Transverse colon (tissue), 4 donors: Measurements from ENCODE around the gene LRP1B. TPM values are rescaled to one million over a fixed set of nuclear protein-coding genes. Genes with fewer than 3 reads are reported as not detected.

ENCODE experiments used
- DNase-seq: peaks from one replicate; pipeline ENCODE4 v3.0.0-alpha.2; 2019
- H3K27ac ChIP-seq, 4 donors: fragments of 200-600 bp; sonication (generic); 2 replicates each; pipeline ENCODE4 v1.5.1; 2016 to 2018; ENCODE audit warnings: inconsistent platforms in 4 of 4
- H3K27me3 ChIP-seq: fragments of 200-600 bp; sonication (generic); 2 replicates; pipeline ENCODE4 v1.5.1; 2017; ENCODE audit warnings: inconsistent platforms
- H3K36me3 ChIP-seq, 4 donors: fragments of 200-600 bp; sonication (generic); 2 replicates each; pipeline ENCODE4 v1.5.1; 2017 to 2019; ENCODE audit warnings: inconsistent platforms in 4 of 4
- H3K4me1 ChIP-seq, 4 donors: fragments of 200-600 bp; sonication (generic); 2 replicates each; pipeline ENCODE4 v1.5.1; 2017 to 2020; ENCODE audit warnings: inconsistent platforms in 4 of 4
- H3K4me3 ChIP-seq, 4 donors: fragments of 200-600 bp; sonication (generic); 1 replicate in 1 of 4; 2 replicates in 3 of 4; pipeline versions ENCODE4 v1.5.1 to v1.6.1; 2017 to 2019; ENCODE audit warnings: inconsistent platforms in 4 of 4
- H3K9me3 ChIP-seq, 2 donors: fragments of 200-600 bp; sonication (generic); 2 replicates each; pipeline ENCODE4 v1.5.1; 2017 to 2019; ENCODE audit warnings: inconsistent platforms in 2 of 2
- EP300 ChIP-seq: sonication (generic); formaldehyde crosslinking; IDR thresholded peaks from one replicate; pipeline ENCODE4 v1.6.1; 2017; ENCODE audit warnings: antibody characterized with exemption, low read depth
- POLR2A ChIP-seq: fragments of 450-650 bp; IDR thresholded peaks from one replicate; pipeline ENCODE4 v1.6.1; 2016; ENCODE audit warnings: antibody characterized with exemption, mild to moderate bottlenecking, moderate library complexity
- POLR2AphosphoS5 ChIP-seq, 3 donors: sonication (generic); formaldehyde crosslinking; IDR thresholded peaks; one replicate each; pipeline ENCODE4 v1.6.1; 2016; ENCODE audit warnings: antibody characterized with exemption in 3 of 3
- WGBS, 2 donors: methylation state at CpG; one replicate each; pipeline ENCODE4 v1.1.5; 2018; ENCODE audit warnings: low coverage in 1 of 2; 5-methylcytosine and 5-hydroxymethylcytosine counted together
- in situ Hi-C, 4 donors: fragments of 200-750 bp; cut with MboI; loops; one replicate each; pipeline versions ENCODE4 v1.15.0 to v1.15.1; 2017; ENCODE audit warnings: low sequenced_read_pairs in 3 of 4, low pct_ligation_motif_present in 1 of 4, low pct_unique_long_range_greater_than_20kb in 1 of 4
- intact Hi-C: fragments of 100-400 bp; cut with DNase I; formaldehyde crosslinking; loops from one replicate; pipeline ENCODE4 v1.15.1; 2023; ENCODE audit warnings: low total_unique reads
- total RNA-seq, 4 donors: library from RNA; depleted of rRNA; stranded (reverse); fragments of >200 nt; gene quantifications; one replicate each; pipeline ENCODE4 v1.1.0, GENCODE V29; 2016
- TF ChIP-seq, protein P1 (sequence below), 5 experiments: fragments of 200-600 bp in 3 of 5; fragments of 450-650 bp in 2 of 5; sonication (generic) in 3 of 5; IDR thresholded peaks; 1 replicate in 2 of 5; 2 replicates in 3 of 5; pipeline ENCODE4 v1.5.1; 2016 to 2017; ENCODE audit warnings: antibody characterized with exemption in 5 of 5, inconsistent platforms in 3 of 5, mild to moderate bottlenecking in 2 of 5, moderate library complexity in 1 of 5

The LRP1B gene
- total RNA-seq, 4 donors from 2014 or later: 0.48 to 5.4 (median 0.82) TPM; not detected in 1

DNA sequence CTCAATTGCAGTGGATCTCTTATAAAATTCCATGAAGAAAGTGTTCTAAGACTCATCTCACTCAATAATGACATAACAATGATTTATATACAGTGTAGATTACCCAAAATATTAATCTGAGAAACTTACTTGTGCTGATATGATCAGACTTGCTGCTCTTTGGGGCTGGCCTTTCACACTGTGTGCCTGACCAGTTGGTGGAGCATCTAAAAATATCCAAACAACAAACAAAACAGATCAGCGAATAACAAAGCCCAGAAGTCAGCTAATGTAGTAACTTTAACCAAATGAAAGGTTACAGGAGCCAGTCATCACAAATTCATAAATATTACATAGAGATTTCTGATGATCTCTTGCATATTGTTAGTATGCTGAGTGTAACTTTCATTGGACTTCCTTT is 1883.9 kb downstream of the LRP1B start:
- Histone ChIP-seq H3K27me3 (no peaks in the 10 kb centered on the region), H3K27ac (no peak overlapping the region), H3K4me1 (no peaks in the 10 kb centered on the region), H3K36me3 (no peaks in the 10 kb centered on the region), H3K9me3 (no peaks in the 10 kb centered on the region), H3K4me3 (no peak overlapping the region)
- TF ChIP-seq, protein P1, sequence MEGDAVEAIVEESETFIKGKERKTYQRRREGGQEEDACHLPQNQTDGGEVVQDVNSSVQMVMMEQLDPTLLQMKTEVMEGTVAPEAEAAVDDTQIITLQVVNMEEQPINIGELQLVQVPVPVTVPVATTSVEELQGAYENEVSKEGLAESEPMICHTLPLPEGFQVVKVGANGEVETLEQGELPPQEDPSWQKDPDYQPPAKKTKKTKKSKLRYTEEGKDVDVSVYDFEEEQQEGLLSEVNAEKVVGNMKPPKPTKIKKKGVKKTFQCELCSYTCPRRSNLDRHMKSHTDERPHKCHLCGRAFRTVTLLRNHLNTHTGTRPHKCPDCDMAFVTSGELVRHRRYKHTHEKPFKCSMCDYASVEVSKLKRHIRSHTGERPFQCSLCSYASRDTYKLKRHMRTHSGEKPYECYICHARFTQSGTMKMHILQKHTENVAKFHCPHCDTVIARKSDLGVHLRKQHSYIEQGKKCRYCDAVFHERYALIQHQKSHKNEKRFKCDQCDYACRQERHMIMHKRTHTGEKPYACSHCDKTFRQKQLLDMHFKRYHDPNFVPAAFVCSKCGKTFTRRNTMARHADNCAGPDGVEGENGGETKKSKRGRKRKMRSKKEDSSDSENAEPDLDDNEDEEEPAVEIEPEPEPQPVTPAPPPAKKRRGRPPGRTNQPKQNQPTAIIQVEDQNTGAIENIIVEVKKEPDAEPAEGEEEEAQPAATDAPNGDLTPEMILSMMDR (IDR thresholded peaks at IDR 0.05): no peak
- no peak for TF ChIP-seq POLR2AphosphoS5 (IDR thresholded peaks at IDR 0.05)
- TF ChIP-seq EP300: no peak
- in situ Hi-C loops: no loop called here
- WGBS, 2 donors: 53 to 91% methylated on average over 1 of the region's 1 CpG
- intact Hi-C loops: no loop called here
- no peak for DNase-seq

DNA sequence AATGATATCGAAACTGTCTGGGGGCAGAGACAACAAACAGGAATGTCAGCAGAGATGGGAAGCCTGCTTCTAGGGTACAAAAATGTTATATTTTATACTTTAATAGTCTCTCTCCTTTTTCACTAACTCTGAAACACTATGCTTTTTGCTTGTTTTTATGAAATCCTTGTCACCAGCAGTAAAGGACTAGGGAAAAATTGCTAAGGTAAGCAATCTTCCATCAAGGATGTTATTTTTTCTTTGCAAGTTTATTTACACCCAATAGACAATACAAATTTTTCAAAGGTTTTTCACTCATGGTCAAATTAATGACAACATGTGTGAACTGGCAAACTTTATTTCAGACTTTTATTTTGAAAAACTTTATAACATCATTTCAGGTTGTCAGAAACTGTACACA is 1884.8 kb downstream of the LRP1B start:
- Histone ChIP-seq H3K9me3 (no peaks in the 10 kb centered on the region), H3K36me3 (no peaks in the 10 kb centered on the region), H3K27me3 (no peaks in the 10 kb centered on the region), H3K4me3 (no peak overlapping the region), H3K27ac (no peak overlapping the region), H3K4me1 (no peaks in the 10 kb centered on the region)
- TF ChIP-seq, protein P1 (IDR thresholded peaks at IDR 0.05): no peak
- TF ChIP-seq POLR2A (no peak), EP300 (no peak), POLR2AphosphoS5 (IDR thresholded peaks at IDR 0.05) (no peak)
- DNase-seq: no peak
- intact Hi-C loops (no loop called here), in situ Hi-C loops (no loop called here)
- 33 to 67% methylated on average over 1 of the region's 1 CpG for WGBS, 2 donors

- intact Hi-C loops (no loop called here), in situ Hi-C loops (no loop called here)
- H3K36me3 ChIP-seq: no peaks in the 10 kb centered on the region
- no peaks in the 10 kb centered on the region for H3K27me3 ChIP-seq
- DNase-seq: no peak
- H3K4me3 ChIP-seq: no peak overlapping the region
- H3K4me1 ChIP-seq: no peaks in the 10 kb centered on the region
- no peaks in the 10 kb centered on the region for H3K9me3 ChIP-seq
- 83 to 88% methylated on average over 1 of the region's 1 CpG for WGBS, 2 donors
- H3K27ac ChIP-seq: no peak overlapping the region
- TF ChIP-seq EP300 (no peak), POLR2AphosphoS5 (IDR thresholded peaks at IDR 0.05) (no peak), POLR2A (no peak)
- TF ChIP-seq, protein P1 (IDR thresholded peaks at IDR 0.05): no peak
These were observed 1887.9 kb downstream of the LRP1B start for GRCh38 chr2:140242889-140243288.

DNA sequence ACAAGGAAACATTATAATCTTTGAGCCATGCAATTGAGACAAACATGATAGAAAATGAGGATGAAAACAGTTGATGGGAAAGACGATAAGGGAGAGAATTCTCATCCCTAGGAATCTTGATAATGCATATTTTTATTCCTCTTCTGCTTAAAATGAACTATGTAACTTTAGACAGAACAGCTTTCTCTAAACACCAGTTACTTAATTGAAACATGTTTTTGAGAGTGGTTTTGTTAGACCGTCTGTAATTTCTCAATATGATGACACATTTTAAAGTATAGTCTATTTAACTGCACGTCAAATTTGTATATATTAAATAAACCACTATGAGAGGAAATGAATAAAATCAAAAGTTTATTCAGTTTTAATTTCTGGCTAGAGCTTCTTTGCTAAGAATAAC is 1896.7 kb downstream of the LRP1B start:
- no peaks in the 10 kb centered on the region for H3K9me3 ChIP-seq
- no peaks in the 10 kb centered on the region for H3K4me1 ChIP-seq
- H3K4me3 ChIP-seq: no peak overlapping the region
- no peak for DNase-seq
- H3K36me3 ChIP-seq: no peaks in the 10 kb centered on the region
- no peaks in the 10 kb centered on the region for H3K27me3 ChIP-seq
- TF ChIP-seq, protein P1 (IDR thresholded peaks at IDR 0.05): no peak
- TF ChIP-seq POLR2A (no peak), EP300 (no peak), POLR2AphosphoS5 (IDR thresholded peaks at IDR 0.05) (no peak)
- in situ Hi-C loops (no loop called here), intact Hi-C loops (no loop called here)
- WGBS, 2 donors: 46 to 58% methylated on average over 3 of the region's 3 CpGs
- no peak overlapping the region for H3K27ac ChIP-seq
